Vagina (tissue), 2 donors: ENCODE results near the gene BST2. TPM values are rescaled to one million over a fixed set of nuclear protein-coding genes. Genes with fewer than 3 reads are reported as not detected.

Experiments used
- DNase-seq, 2 donors: peaks; one replicate each; pipeline ENCODE4 v3.0.0-alpha.2; 2017; ENCODE audit errors: extremely low spot score in 2 of 2
- H3K27ac ChIP-seq: fragments of 200-600 bp; sonication (generic); one replicate; pipeline ENCODE4 v1.5.1; 2019
- H3K27me3 ChIP-seq: fragments of 200-600 bp; sonication (generic); one replicate; pipeline ENCODE4 v1.5.1; 2019
- H3K36me3 ChIP-seq, 2 donors: fragments of 200-600 bp; sonication (generic); one replicate each; pipeline ENCODE4 v1.5.1; 2017 to 2019
- H3K4me1 ChIP-seq: fragments of 200-600 bp; sonication (generic); one replicate; pipeline ENCODE4 v1.5.1; 2019
- H3K4me3 ChIP-seq, 2 donors: fragments of 200-600 bp; sonication (generic); 1 replicate in 1 of 2; 2 replicates in 1 of 2; pipeline ENCODE4 v1.5.1; 2016 to 2019
- H3K9me3 ChIP-seq: fragments of 200-600 bp; sonication (generic); one replicate; pipeline ENCODE4 v1.5.1; 2019
- CTCF ChIP-seq, 3 experiments: fragments of 450-650 bp in 2 of 3; fragments of 200-600 bp in 1 of 3; sonication (generic) in 1 of 3; IDR thresholded peaks; one replicate each; pipeline ENCODE4 v1.5.1; 2017 to 2019; ENCODE audit warnings: antibody characterized with exemption in 3 of 3, mild to moderate bottlenecking in 2 of 3, moderate library complexity in 2 of 3
- POLR2A ChIP-seq, 2 donors: fragments of 450-650 bp; IDR thresholded peaks; one replicate each; pipeline ENCODE4 v1.6.1; 2017; ENCODE audit warnings: antibody characterized with exemption in 2 of 2, mild to moderate bottlenecking in 2 of 2, moderate library complexity in 2 of 2
- POLR2AphosphoS5 ChIP-seq, 2 donors: sonication (generic); formaldehyde crosslinking; IDR thresholded peaks; one replicate each; pipeline ENCODE4 v1.9.0; 2017; ENCODE audit warnings: antibody characterized with exemption in 2 of 2, mild to moderate bottlenecking in 2 of 2, low read depth in 1 of 2; ENCODE audit not compliant: insufficient read depth in 1 of 2
- intact Hi-C: fragments of 100-400 bp; cut with DNase I; formaldehyde crosslinking; loops from one replicate; pipeline ENCODE4 v1.15.1; 2023
- total RNA-seq: library from RNA; depleted of rRNA; stranded (reverse); fragments of >200 nt; gene quantifications from one replicate; pipeline ENCODE4 v1.2.3, GENCODE V29; 2016

BST2 gene
- total RNA-seq, 1 donor from 2014 or later, result 88.4 TPM

- H3K4me3 ChIP-seq, result no peak overlapping the region
- H3K4me1 ChIP-seq, result peaks cover 10% of the 10 kb centered on the region
- no peak for TF ChIP-seq POLR2A (IDR thresholded peaks at IDR 0.05)
- no peak for TF ChIP-seq POLR2AphosphoS5 (IDR thresholded peaks at IDR 0.05; ENCODE audit: insufficient read depth in 1 of 2, low read depth in 1 of 2)
- TF ChIP-seq CTCF (IDR thresholded peaks at IDR 0.05), result no peak
- intact Hi-C loops, result no loop called here
- no peaks in the 10 kb centered on the region for H3K27me3 ChIP-seq
- no peak for DNase-seq
- no peak overlapping the region for H3K27ac ChIP-seq
- no peaks in the 10 kb centered on the region for H3K9me3 ChIP-seq
- no peaks in the 10 kb centered on the region for H3K36me3 ChIP-seq
Observed at GRCh38 chr19:17380426-17381138, 24.8 kb downstream of the BST2 start.

GRCh38 chr19:17379221-17379631 is 26.2 kb downstream of the BST2 start:
- Histone ChIP-seq H3K36me3 (no peaks in the 10 kb centered on the region), H3K4me1 (peaks cover 10% of the 10 kb centered on the region), H3K27me3 (no peaks in the 10 kb centered on the region), H3K27ac (no peak overlapping the region), H3K4me3 (no peak overlapping the region), H3K9me3 (no peaks in the 10 kb centered on the region)
- no peak for DNase-seq
- intact Hi-C loops, result no loop called here
- no peak for TF ChIP-seq CTCF (IDR thresholded peaks at IDR 0.05)
- TF ChIP-seq POLR2A (IDR thresholded peaks at IDR 0.05), result no peak

- no peak overlapping the region for H3K27ac ChIP-seq
- no peak overlapping the region for H3K4me3 ChIP-seq
- intact Hi-C loops, result no loop called here
- no peaks in the 10 kb centered on the region for H3K9me3 ChIP-seq
- H3K27me3 ChIP-seq, result no peaks in the 10 kb centered on the region
- peaks cover 10% of the 10 kb centered on the region for H3K4me1 ChIP-seq
- DNase-seq, result no peak
- H3K36me3 ChIP-seq, result no peaks in the 10 kb centered on the region
- TF ChIP-seq POLR2AphosphoS5 (IDR thresholded peaks at IDR 0.05; ENCODE audit: insufficient read depth in 1 of 2, low read depth in 1 of 2) (no peak), POLR2A (IDR thresholded peaks at IDR 0.05) (no peak), CTCF (IDR thresholded peaks at IDR 0.05) (no peak)
Observed at GRCh38 chr19:17378271-17378670, 27.2 kb downstream of the BST2 start.

GRCh38 chr19:17376935-17377600 is 28.4 kb downstream of the BST2 start, which contains the start of gene PLVAP:
Gene PLVAP (minus strand): TSS chr19:17377342. CDS start chr19:17377288, 54 bp downstream.
- Histone ChIP-seq H3K36me3 (no peaks in the 10 kb centered on the region), H3K9me3 (no peaks in the 10 kb centered on the region), H3K27ac (no peak within 1 kb of the TSS), H3K27me3 (no peaks in the 10 kb centered on the region), H3K4me3 (peak within 1 kb of the TSS; percentile 21 to 36), H3K4me1 (no peaks in the 10 kb centered on the region)
- TF ChIP-seq POLR2AphosphoS5 (IDR thresholded peaks at IDR 0.05; ENCODE audit: insufficient read depth in 1 of 2, low read depth in 1 of 2) (peak in 1 of 2 donors; percentile 35), CTCF (IDR thresholded peaks at IDR 0.05) (no peak), POLR2A (IDR thresholded peaks at IDR 0.05) (no peak)
- intact Hi-C loops, result no loop called here
- no peak for DNase-seq

GRCh38 chr19:17370026-17370587 is 35.3 kb downstream of the BST2 start:
- H3K9me3 ChIP-seq, result no peaks in the 10 kb centered on the region
- no peak overlapping the region for H3K27ac ChIP-seq
- intact Hi-C loops, result no loop called here
- no peak overlapping the region for H3K4me3 ChIP-seq
- no peak for DNase-seq
- no peaks in the 10 kb centered on the region for H3K36me3 ChIP-seq
- TF ChIP-seq POLR2A (IDR thresholded peaks at IDR 0.05), result no peak
- TF ChIP-seq CTCF (IDR thresholded peaks at IDR 0.05), result no peak
- TF ChIP-seq POLR2AphosphoS5 (IDR thresholded peaks at IDR 0.05; ENCODE audit: insufficient read depth in 1 of 2, low read depth in 1 of 2), result no peak
- H3K27me3 ChIP-seq, result no peaks in the 10 kb centered on the region
- no peaks in the 10 kb centered on the region for H3K4me1 ChIP-seq
